Measurements from ENCODE around the gene MXI1.
"Not testable (repeated sequence)": the region's sequence is repeated elsewhere in the genome, so short reads cannot be mapped to it uniquely, and the experiment has no call there.

The MXI1 gene

DNA sequence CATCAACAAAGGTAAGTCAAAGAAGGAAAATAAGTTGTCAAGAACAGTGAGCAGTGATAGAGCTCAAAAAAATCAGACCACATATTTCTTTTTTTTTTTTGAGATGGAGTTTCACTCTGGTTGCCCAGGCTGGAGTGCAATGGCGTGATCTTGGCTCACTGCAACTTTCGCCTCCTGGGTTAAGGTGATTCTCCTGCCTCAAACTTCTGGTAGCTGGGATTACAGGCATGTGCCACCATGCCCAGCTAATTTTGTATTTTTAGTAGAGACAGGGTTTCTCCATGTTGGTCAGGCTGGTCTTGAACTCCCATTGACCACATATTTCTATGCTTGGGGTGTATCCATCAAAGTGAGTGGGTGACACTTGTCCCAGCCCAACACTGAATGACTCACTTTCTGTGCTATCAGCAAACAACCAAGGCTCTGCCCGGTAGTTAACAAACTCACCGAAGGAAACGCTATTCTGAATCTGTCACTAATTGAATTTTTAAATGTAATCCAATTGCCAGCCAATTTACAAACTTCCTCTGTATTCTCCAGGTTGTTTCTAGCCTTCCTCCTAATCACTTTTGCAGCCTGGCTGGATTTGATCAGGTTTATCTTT is 116.9 kb downstream of the MXI1 start:
- no peak for DNase-seq

DNA sequence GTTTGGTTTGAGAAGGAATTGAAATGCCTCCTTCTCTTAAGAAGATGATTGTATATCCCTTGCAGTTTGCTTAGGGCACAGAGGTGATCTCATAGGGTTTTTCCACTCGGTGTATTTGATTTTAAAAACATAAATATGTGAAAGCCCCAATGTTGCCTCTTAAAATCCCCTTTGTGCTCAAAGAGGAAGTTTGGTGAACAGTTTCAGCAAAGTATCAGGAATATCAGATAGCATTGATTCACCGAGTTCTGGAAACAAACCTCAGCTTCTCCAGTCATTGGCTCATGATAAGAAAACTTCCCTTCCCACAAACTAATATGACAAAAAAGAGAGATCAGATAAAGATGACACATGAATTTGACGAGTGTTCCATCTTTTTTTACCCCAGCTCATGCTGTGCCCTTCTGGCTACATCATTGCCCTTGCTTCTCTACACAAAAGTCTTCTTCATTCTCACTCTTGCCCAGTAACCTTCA is 117.4 kb downstream of the MXI1 start:
- no peak for DNase-seq

- no peak for DNase-seq
Observed at GRCh38 chr10:110326351-110327032, 119.1 kb downstream of the MXI1 start.

GRCh38 chr10:110327262-110327914 is 120.0 kb downstream of the MXI1 start:
- no peak for DNase-seq

- DNase-seq = peak; percentile 4 to 65
Observed at GRCh38 chr10:110330675-110331074, 123.3 kb downstream of the MXI1 start.

DNA sequence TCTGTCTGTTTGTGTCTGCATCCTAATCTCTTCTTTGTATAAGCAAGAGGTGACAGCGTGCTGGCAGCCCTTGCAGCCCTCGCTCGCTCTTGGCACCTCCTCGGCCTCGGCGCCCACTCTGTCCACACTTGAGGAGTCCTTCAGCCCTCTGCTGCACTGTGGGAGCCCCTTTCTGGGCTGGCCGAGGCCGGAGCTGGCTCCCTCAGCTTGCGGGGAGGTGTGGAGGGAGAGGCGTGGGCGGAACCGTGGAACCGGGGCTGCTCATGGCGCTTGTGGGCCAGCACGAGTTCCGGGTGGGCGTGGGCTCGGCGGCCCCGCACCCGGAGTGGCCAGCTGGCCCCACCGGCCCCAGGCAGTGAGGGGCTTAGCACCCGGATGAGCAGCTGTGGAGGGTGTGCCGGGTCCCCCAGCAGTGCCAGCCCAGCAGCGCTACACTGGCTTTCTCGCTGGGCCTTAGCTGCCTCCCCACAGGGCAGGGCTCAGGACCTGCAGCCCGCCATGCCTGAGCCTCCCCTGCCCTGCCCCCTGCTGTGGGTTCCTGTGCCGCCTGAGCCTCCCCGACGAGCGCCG is 123.9 kb downstream of the MXI1 start:
- not testable (repeated sequence) for DNase-seq

- DNase-seq = no peak
Observed at GRCh38 chr10:110334061-110334656, 126.8 kb downstream of the MXI1 start.

DNA sequence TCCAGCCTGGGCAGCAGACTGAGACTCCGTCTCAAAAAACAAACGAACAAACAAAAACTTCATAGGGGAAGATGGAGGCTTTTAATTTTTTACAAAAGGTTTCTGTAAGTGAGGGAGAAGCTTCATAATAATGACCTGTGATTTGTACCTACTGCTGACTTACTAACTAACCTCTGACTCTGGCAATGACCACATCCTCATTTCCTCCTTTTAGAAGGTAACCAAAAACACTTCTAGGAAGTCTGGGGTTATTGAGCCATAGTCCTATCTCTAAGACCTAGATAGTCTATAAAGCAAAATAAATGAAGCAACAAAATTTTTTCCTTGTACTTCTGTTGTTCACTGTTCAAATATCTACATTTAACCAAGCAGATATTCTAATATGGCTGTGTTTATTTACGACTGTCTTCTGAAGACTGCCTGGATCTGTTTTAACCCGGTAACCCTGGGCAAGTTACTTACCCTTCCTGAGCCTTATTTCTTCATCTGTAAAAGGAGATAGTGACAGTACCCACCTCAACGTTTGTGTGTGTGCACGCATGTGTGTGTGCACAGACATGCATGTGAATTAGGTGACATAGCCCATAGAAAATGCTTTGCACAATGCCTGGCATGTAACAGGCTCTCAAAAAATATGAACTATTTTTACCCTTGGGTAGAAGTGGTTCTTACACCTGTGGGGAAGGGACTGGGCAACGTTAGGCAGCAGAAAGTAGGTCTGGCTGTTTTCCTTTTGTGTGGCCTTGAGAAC is 128.1 kb downstream of the MXI1 start:
- no peak for DNase-seq

DNA sequence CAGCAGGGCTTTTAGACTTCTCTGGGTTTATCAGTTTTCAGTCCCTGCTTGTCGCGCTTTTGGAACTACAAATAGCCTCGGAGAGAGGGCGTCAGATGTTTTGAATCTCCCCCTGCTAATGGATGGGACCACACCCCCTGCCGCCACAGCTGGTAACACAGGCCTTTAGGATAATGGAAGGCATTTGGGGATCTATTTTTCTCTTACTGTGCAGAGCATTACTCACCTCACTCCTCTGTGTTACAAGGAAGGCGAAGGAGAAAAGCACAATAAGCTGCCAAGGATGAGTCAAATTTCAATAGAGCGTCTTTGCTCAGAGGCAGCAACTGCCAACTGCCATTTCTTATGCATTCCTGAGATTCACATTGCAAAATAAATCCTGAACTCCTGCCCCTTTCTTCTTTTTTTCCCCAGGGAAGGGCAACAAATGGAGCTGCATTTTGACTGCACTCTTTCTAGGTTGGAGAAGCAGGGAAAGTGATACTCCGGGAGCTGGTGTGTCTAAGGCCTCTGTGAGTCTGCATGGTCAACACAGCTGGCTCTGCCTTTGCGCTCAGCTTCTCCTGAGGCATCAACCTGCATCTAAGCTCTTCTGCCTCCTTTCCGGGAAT is 128.8 kb downstream of the MXI1 start:
- peak in 1 of 2 experiments; percentile 30 for DNase-seq
